ENCODE data around the gene IL4.

GRCh38 chr5:132637241-132637640 is 36.5 kb upstream of the IL4 start:
- TF ChIP-seq POLR2A (IDR thresholded peaks at IDR 0.05; ENCODE audit: low read length) = no peak
- no peak for TF ChIP-seq GATA1 (IDR thresholded peaks at IDR 0.05; ENCODE audit: low read depth, low read length)
